Parathyroid adenoma (tissue), 2 donors: ENCODE measurements around the gene AOAH.

ENCODE experiments used
- H2AFZ ChIP-seq: fragments of 300-600 bp; sonication (generic); one replicate; pipeline ENCODE4 v1.7.0; 2017; ENCODE audit warnings: antibody characterized with exemption, mild to moderate bottlenecking
- H3K27ac ChIP-seq: fragments of 300-600 bp; sonication (generic); one replicate; pipeline ENCODE4 v1.7.0; 2017
- H3K27me3 ChIP-seq: fragments of 300-600 bp; sonication (generic); one replicate; pipeline ENCODE4 v1.7.0; 2017; ENCODE audit warnings: low read length; ENCODE audit not compliant: control insufficient read depth, insufficient read depth
- H3K36me3 ChIP-seq: fragments of 300-600 bp; sonication (generic); one replicate; pipeline ENCODE4 v1.7.0; 2017; ENCODE audit warnings: low read length; ENCODE audit not compliant: control insufficient read depth, insufficient read depth
- H3K4me1 ChIP-seq: fragments of 300-600 bp; sonication (generic); one replicate; pipeline ENCODE4 v1.7.0; 2017; ENCODE audit warnings: control low read depth
- H3K4me2 ChIP-seq: fragments of 300-600 bp; sonication (generic); one replicate; pipeline ENCODE4 v1.7.0; 2017; ENCODE audit warnings: low read length
- H3K4me3 ChIP-seq: fragments of 300-600 bp; sonication (generic); one replicate; pipeline ENCODE4 v1.7.0; 2017; ENCODE audit warnings: low read depth, low read length
- H3K79me2 ChIP-seq: fragments of 300-600 bp; sonication (generic); one replicate; pipeline ENCODE4 v1.7.0; 2017; ENCODE audit warnings: control low read depth
- H3K9ac ChIP-seq: fragments of 300-600 bp; sonication (generic); one replicate; pipeline ENCODE4 v1.7.0; 2017; ENCODE audit warnings: mild to moderate bottlenecking
- H3K9me3 ChIP-seq: fragments of 300-600 bp; sonication (generic); one replicate; pipeline ENCODE4 v1.7.0; 2017; ENCODE audit warnings: low read length; ENCODE audit not compliant: control insufficient read depth
- TF ChIP-seq, protein P1 (sequence below): fragments of 300-600 bp; sonication (generic); IDR thresholded peaks from one replicate; pipeline ENCODE4 v1.7.0; 2017; ENCODE audit warnings: antibody characterized with exemption, mild to moderate bottlenecking
- donor health status: primary hyperparathyroidism.

Gene AOAH

DNA sequence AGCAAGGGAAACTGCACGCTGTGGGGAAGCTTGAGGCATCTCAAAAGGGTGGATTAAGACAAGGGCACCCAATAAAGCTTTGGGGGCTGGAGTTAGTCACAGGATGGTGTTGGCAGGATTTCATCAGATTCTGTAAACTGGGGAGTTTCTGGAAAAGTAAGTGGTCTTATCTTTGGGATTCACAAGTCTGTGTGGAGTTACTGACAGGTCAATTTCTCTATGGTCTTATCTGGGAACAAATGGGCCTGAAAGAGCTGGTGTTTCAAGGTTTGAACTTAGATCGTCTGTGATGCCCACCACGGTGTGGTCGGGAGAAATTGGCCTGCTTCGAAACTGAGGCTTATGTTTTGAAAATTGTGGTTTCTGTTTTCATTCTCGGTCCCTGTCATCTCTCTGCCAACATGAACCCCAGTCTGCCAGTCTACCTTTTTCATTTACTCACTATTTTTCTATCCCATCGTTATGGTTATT, 23.8 kb upstream of the AOAH start:
- no peak overlapping the region for H3K4me2 ChIP-seq
- no peak overlapping the region for H3K4me3 ChIP-seq
- no peaks in the 10 kb centered on the region for H3K4me1 ChIP-seq
- TF ChIP-seq, protein P1, sequence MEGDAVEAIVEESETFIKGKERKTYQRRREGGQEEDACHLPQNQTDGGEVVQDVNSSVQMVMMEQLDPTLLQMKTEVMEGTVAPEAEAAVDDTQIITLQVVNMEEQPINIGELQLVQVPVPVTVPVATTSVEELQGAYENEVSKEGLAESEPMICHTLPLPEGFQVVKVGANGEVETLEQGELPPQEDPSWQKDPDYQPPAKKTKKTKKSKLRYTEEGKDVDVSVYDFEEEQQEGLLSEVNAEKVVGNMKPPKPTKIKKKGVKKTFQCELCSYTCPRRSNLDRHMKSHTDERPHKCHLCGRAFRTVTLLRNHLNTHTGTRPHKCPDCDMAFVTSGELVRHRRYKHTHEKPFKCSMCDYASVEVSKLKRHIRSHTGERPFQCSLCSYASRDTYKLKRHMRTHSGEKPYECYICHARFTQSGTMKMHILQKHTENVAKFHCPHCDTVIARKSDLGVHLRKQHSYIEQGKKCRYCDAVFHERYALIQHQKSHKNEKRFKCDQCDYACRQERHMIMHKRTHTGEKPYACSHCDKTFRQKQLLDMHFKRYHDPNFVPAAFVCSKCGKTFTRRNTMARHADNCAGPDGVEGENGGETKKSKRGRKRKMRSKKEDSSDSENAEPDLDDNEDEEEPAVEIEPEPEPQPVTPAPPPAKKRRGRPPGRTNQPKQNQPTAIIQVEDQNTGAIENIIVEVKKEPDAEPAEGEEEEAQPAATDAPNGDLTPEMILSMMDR = no peak
- H3K27ac ChIP-seq = no peak overlapping the region
- no peaks in the 10 kb centered on the region for H3K27me3 ChIP-seq
- no peaks in the 10 kb centered on the region for H3K79me2 ChIP-seq
- H2AFZ ChIP-seq = no peak overlapping the region
- no peaks in the 10 kb centered on the region for H3K36me3 ChIP-seq
- H3K9me3 ChIP-seq = no peaks in the 10 kb centered on the region
- no peak overlapping the region for H3K9ac ChIP-seq

DNA sequence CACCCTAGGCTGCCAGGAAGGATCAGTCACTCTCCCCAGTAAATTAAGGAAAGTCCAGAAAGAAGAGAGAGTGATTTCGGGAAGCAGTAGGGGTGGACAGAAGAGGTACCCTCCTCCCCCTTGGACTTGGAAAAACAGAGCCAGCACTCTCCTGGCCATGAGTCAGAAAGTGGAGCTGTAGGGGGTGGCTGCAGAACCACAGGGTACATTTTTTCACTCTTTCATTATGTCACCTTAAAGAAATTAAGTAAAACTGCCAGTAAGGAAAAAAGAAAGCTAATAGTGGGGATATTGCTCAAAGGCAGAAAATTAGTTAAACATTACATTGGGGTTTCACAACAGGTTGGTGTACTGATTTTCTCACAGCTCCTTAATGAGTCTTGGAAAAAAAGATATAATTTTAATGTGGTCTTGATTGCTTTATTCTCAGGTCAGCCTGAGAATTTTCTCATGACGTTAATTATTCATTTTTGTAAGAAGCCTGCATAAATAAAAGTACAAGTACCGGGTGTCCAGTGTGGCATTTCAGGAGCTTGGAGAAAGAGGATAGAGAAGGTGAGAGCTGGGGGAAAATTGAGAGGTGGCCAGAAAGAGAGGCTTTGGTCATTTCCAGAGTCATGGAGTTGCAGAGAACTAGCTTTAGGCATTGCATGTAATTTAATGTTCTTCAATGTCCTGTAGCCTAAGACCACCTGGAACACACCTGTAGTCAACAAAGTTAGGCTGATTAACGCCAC, 23.2 kb upstream of the AOAH start:
- Histone ChIP-seq H3K9me3 (no peaks in the 10 kb centered on the region), H3K79me2 (no peaks in the 10 kb centered on the region), H3K27me3 (no peaks in the 10 kb centered on the region), H3K4me2 (no peak overlapping the region), H3K9ac (no peak overlapping the region), H3K36me3 (no peaks in the 10 kb centered on the region), H3K4me3 (no peak overlapping the region), H2AFZ (no peak overlapping the region), H3K27ac (no peak overlapping the region), H3K4me1 (no peaks in the 10 kb centered on the region)
- TF ChIP-seq, protein P1 = no peak

DNA sequence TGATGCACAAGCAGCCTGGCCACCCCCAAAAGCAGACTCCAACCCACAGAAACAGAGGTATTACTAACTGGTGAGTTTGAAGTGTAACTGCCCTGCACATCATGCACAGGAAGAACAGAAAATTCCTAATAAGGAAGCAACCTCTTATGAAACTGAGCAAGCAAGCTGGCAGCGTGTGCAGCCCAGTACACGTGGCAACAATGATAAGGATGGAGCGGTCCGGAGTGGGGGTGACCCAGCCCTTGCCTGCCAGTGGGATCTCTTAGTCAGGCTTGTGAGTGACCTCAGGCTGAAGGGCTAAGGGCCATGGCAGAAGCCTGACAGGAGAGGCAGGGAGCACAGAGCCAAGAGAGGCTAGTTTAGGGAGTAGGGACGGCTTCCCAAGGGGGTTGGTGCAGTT, 22.1 kb upstream of the AOAH start:
- Histone ChIP-seq H3K79me2 (no peaks in the 10 kb centered on the region), H3K9me3 (no peaks in the 10 kb centered on the region), H3K4me3 (no peak overlapping the region), H3K4me1 (no peaks in the 10 kb centered on the region), H3K27ac (no peak overlapping the region), H3K9ac (no peak overlapping the region), H2AFZ (no peak overlapping the region), H3K4me2 (no peak overlapping the region), H3K36me3 (no peaks in the 10 kb centered on the region), H3K27me3 (no peaks in the 10 kb centered on the region)
- TF ChIP-seq, protein P1 = no peak

DNA sequence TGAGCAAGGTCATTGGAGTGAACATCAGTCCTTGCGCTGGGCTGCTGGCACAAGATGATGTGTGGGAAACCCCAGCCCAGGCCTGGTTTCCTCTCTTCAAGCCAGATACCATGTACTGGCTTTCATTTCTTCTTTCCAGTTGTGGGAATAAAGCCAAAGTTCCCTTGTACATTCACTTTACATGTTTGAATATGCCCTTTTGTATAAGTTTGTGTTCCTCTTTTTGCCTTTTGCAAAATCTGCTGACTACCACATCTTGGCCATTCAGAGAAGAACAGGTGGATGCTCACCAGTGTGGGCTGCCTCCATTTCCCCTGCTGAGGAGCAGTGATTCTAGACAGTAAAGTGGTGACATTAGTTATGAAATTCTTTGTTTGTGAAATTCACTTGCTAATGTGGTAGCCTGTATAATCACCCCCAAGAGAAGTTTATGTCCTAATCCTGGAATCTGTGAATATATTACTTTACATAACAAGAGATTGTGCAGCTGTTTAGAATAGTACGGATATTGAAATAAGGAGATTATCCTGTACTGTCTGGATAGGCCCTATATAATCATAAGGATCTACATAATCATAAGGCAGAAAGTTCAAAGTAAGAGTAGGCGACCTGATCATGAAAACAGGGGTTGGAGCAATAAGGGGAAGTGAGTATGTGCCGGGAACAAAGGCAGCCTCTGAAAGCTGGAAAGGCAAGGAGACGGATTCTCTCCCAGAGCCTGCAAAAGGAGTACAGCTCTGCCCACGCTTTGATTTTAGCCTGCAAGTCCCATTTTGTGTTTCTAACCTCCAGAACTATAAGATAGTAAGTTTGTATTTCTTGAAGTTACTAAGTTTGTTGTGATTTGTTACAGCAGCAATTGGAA, 18.8 kb upstream of the AOAH start:
- TF ChIP-seq, protein P1 = no peak
- no peaks in the 10 kb centered on the region for H3K4me1 ChIP-seq
- no peak overlapping the region for H3K4me2 ChIP-seq
- no peaks in the 10 kb centered on the region for H3K79me2 ChIP-seq
- no peak overlapping the region for H3K9ac ChIP-seq
- no peaks in the 10 kb centered on the region for H3K27me3 ChIP-seq
- no peak overlapping the region for H2AFZ ChIP-seq
- H3K4me3 ChIP-seq = no peak overlapping the region
- no peaks in the 10 kb centered on the region for H3K36me3 ChIP-seq
- no peak overlapping the region for H3K27ac ChIP-seq
- no peaks in the 10 kb centered on the region for H3K9me3 ChIP-seq
